NOMO-1 (cell line): ENCODE measurements around the gene IBTK.
A peak's percentile ranks its signal among the peaks of the same experiment; 100 is the strongest.
"Not testable (repeated sequence)": the region's sequence is repeated elsewhere in the genome, so short reads cannot be mapped to it uniquely, and the experiment has no call there.

Experiments
- DNase-seq, 2 experiments: peaks; one replicate each; lab custom pipeline; 2025; ENCODE audit not compliant: unreplicated experiment in 2 of 2; lab: John Stamatoyannopoulos, UW

The IBTK gene

GRCh38 chr6:82246802-82247504 is 591 bp downstream of the IBTK start:
- DNase-seq, result peak; percentile 55 to 72

GRCh38 chr6:82246370-82246769 is 1.2 kb downstream of the IBTK start:
- no peak for DNase-seq

- DNase-seq, result no peak
These were observed 2.2 kb downstream of the IBTK start for GRCh38 chr6:82245376-82245775.

GRCh38 chr6:82243884-82244283 is 3.7 kb downstream of the IBTK start:
- no peak for DNase-seq

- DNase-seq, result no peak
These were observed 7.4 kb downstream of the IBTK start for GRCh38 chr6:82240186-82240585.

GRCh38 chr6:82239597-82239996 is 7.9 kb downstream of the IBTK start:
- no peak for DNase-seq

- no peak for DNase-seq
These were observed 10.5 kb downstream of the IBTK start for GRCh38 chr6:82237013-82237412.

- DNase-seq, result no peak
These were observed 19.8 kb downstream of the IBTK start for GRCh38 chr6:82227770-82228169.

- DNase-seq, result no peak
These were observed 27.4 kb downstream of the IBTK start for GRCh38 chr6:82220167-82220566.

- DNase-seq, result peak in 1 of 2 experiments; percentile 61
These were observed 30.4 kb downstream of the IBTK start for GRCh38 chr6:82217018-82217586.

GRCh38 chr6:82216549-82216948 is 31.0 kb downstream of the IBTK start:
- no peak for DNase-seq

- no peak for DNase-seq
These were observed 36.2 kb downstream of the IBTK start for GRCh38 chr6:82211326-82211725.

- DNase-seq, result no peak
These were observed 38.6 kb downstream of the IBTK start for GRCh38 chr6:82208913-82209312.

- DNase-seq, result no peak
These were observed 41.6 kb downstream of the IBTK start for GRCh38 chr6:82205930-82206392.

- DNase-seq, result no peak
These were observed 43.5 kb downstream of the IBTK start for GRCh38 chr6:82204020-82204419.

GRCh38 chr6:82197784-82198183 is 49.8 kb downstream of the IBTK start:
- no peak for DNase-seq

GRCh38 chr6:82197245-82197644 is 50.3 kb downstream of the IBTK start:
- not testable (repeated sequence) for DNase-seq

- DNase-seq, result no peak
These were observed 51.4 kb downstream of the IBTK start for GRCh38 chr6:82196161-82196560.

GRCh38 chr6:82195619-82196018 is 51.9 kb downstream of the IBTK start:
- DNase-seq, result no peak

- DNase-seq, result no peak
These were observed 61.5 kb downstream of the IBTK start for GRCh38 chr6:82185948-82186535.

- DNase-seq, result no peak
These were observed 63.8 kb downstream of the IBTK start for GRCh38 chr6:82183642-82184282.

GRCh38 chr6:82182756-82183155 is 64.8 kb downstream of the IBTK start:
- DNase-seq, result no peak
